Prostate gland (tissue), 1 donor: ENCODE data around the gene SNRNP40.

ENCODE experiments used
- POLR2A ChIP-seq: fragments of 450-650 bp; IDR thresholded peaks from one replicate; pipeline ENCODE4 v1.6.1; 2016; ENCODE audit warnings: antibody characterized with exemption, mild to moderate bottlenecking
- POLR2AphosphoS5 ChIP-seq: sonication (generic); formaldehyde crosslinking; IDR thresholded peaks from one replicate; pipeline ENCODE4 v1.6.1; 2017; ENCODE audit warnings: antibody characterized with exemption

DNA sequence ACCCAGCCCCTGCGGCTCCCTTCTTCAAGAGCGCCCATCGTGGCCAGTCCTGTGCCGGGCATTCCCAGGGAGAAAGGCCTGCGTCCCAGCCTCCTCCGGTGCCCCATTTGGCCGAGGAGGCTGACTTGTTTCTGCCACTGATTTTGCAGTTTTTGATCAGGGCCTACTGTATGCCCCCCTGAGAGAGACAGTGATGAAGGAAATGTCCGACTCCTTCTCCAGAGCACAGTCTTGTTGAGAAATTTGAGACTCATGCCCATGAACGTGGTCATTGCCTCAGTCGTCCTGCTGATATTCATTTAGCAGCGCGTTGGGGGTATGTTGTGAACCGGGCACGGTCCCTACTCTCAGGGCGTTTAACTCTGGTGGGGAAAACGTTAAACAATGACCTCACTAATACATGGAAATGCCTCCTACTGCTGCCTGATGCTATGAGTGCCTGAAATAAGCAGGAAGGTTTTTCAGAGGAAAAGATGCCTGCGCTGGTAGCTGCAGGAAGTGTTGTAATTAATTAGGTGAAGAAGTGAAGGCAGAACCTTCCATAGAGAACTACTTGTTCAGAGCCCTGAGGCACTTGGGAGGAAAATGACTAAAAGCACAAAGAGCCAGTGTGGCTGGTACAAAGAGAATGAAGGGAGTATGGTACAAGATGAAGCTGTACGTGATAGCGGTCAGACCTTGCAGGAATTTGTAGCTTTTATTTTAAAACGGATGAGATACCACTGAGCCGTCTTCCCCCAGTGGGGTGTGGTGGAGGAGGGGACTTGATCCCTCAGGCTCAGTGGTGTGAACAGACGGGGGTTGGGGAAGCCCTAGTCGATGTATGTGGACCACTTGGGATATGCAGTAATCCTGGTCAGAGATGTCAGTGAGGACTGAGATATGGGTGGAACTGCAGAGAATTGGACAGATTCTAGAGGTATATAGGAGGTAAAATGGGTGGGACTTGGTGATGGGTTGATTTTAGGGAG lies 974 bp upstream of the SNRNP40 start:
- TF ChIP-seq POLR2A (no peak), POLR2AphosphoS5 (no peak)
